ENCODE measurements around the gene COMMD10. TPM values are rescaled to one million over a fixed set of nuclear protein-coding genes. Genes with fewer than 3 reads are reported as not detected.
A peak's percentile ranks its signal among the peaks of the same experiment; 100 is the strongest.

Gene COMMD10
- total and polyA plus RNA-seq, 2 of the 8 experiments (the other 6 are each of a cell fraction or from before 2014, with no cell fraction given), result 16.5 to 43.4 TPM

DNA sequence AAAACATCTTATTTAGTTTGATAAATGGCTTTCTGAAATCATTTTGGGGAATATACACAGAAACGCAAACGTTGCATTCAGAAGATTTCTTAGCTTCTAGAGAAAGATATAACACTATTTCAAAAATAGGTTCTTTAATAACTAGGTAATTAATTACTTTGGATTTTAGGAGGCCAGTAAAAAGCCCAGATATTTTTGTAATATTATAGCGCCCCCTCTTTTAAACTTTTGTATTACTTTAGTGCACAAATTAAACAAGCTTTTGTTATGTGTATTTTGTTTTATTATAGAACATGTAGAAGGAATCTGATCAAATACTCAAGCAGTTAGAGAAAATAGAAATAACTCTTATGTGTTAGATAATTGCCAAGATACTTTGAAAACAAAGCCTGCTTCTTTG is 57.7 kb downstream of the COMMD10 start (continued):
- TF ChIP-seq, protein P1, sequence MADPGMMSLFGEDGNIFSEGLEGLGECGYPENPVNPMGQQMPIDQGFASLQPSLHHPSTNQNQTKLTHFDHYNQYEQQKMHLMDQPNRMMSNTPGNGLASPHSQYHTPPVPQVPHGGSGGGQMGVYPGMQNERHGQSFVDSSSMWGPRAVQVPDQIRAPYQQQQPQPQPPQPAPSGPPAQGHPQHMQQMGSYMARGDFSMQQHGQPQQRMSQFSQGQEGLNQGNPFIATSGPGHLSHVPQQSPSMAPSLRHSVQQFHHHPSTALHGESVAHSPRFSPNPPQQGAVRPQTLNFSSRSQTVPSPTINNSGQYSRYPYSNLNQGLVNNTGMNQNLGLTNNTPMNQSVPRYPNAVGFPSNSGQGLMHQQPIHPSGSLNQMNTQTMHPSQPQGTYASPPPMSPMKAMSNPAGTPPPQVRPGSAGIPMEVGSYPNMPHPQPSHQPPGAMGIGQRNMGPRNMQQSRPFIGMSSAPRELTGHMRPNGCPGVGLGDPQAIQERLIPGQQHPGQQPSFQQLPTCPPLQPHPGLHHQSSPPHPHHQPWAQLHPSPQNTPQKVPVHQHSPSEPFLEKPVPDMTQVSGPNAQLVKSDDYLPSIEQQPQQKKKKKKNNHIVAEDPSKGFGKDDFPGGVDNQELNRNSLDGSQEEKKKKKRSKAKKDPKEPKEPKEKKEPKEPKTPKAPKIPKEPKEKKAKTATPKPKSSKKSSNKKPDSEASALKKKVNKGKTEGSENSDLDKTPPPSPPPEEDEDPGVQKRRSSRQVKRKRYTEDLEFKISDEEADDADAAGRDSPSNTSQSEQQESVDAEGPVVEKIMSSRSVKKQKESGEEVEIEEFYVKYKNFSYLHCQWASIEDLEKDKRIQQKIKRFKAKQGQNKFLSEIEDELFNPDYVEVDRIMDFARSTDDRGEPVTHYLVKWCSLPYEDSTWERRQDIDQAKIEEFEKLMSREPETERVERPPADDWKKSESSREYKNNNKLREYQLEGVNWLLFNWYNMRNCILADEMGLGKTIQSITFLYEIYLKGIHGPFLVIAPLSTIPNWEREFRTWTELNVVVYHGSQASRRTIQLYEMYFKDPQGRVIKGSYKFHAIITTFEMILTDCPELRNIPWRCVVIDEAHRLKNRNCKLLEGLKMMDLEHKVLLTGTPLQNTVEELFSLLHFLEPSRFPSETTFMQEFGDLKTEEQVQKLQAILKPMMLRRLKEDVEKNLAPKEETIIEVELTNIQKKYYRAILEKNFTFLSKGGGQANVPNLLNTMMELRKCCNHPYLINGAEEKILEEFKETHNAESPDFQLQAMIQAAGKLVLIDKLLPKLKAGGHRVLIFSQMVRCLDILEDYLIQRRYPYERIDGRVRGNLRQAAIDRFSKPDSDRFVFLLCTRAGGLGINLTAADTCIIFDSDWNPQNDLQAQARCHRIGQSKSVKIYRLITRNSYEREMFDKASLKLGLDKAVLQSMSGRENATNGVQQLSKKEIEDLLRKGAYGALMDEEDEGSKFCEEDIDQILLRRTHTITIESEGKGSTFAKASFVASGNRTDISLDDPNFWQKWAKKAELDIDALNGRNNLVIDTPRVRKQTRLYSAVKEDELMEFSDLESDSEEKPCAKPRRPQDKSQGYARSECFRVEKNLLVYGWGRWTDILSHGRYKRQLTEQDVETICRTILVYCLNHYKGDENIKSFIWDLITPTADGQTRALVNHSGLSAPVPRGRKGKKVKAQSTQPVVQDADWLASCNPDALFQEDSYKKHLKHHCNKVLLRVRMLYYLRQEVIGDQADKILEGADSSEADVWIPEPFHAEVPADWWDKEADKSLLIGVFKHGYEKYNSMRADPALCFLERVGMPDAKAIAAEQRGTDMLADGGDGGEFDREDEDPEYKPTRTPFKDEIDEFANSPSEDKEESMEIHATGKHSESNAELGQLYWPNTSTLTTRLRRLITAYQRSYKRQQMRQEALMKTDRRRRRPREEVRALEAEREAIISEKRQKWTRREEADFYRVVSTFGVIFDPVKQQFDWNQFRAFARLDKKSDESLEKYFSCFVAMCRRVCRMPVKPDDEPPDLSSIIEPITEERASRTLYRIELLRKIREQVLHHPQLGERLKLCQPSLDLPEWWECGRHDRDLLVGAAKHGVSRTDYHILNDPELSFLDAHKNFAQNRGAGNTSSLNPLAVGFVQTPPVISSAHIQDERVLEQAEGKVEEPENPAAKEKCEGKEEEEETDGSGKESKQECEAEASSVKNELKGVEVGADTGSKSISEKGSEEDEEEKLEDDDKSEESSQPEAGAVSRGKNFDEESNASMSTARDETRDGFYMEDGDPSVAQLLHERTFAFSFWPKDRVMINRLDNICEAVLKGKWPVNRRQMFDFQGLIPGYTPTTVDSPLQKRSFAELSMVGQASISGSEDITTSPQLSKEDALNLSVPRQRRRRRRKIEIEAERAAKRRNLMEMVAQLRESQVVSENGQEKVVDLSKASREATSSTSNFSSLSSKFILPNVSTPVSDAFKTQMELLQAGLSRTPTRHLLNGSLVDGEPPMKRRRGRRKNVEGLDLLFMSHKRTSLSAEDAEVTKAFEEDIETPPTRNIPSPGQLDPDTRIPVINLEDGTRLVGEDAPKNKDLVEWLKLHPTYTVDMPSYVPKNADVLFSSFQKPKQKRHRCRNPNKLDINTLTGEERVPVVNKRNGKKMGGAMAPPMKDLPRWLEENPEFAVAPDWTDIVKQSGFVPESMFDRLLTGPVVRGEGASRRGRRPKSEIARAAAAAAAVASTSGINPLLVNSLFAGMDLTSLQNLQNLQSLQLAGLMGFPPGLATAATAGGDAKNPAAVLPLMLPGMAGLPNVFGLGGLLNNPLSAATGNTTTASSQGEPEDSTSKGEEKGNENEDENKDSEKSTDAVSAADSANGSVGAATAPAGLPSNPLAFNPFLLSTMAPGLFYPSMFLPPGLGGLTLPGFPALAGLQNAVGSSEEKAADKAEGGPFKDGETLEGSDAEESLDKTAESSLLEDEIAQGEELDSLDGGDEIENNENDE (IDR thresholded peaks at IDR 0.05; ENCODE audit: insufficient replicate concordance, low read length), result peak; percentile 29

All from H1 (cell line).